ENCODE data around the gene EPHA5. TPM values are rescaled to one million over a fixed set of nuclear protein-coding genes. Genes with fewer than 3 reads are reported as not detected.

The EPHA5 gene
- total and polyA plus RNA-seq, 9 of the 15 experiments (the other 6 are each of a cell fraction or from before 2014, with no cell fraction given), result 0.04 TPM; not detected in 8

- TF ChIP-seq CLOCK (CRISPR knock-in tag; IDR thresholded peaks at IDR 0.05; ENCODE audit: borderline replicate concordance) (no peak), POLR2AphosphoS2 (IDR thresholded peaks at IDR 0.05; ENCODE audit: low read length) (no peak)
Measured at GRCh38 chr4:65654976-65655375, 15.3 kb downstream of the EPHA5 start (continued).

GRCh38 chr4:65653740-65654361 lies 16.4 kb downstream of the EPHA5 start:
- H3K27me3 ChIP-seq (ENCODE audit: control insufficient read depth in 2 of 2, insufficient read depth in 2 of 2, low read length in 2 of 2), result no peaks in the 10 kb centered on the region
- no peak overlapping the region for H3K4me3 ChIP-seq
- no peaks in the 10 kb centered on the region for H4K20me1 ChIP-seq (replicated peaks; ENCODE audit: control insufficient read depth, insufficient read depth, low read length)
- H3K27ac ChIP-seq (ENCODE audit: extremely low read depth, low read depth, low read length), result no peak overlapping the region
- H2AFZ ChIP-seq (ENCODE audit: low read depth, low read length), result no peak overlapping the region
- BruUV-seq (replicated peaks), result no TSS peak
- 0% methylated on average over 6 of the region's 6 CpGs for WGBS (ENCODE audit: insufficient coverage, low coverage, missing lambda C conversion rate)
- no peaks in the 10 kb centered on the region for H3K9me3 ChIP-seq (replicated peaks; ENCODE audit: control insufficient read depth, insufficient read depth, low read depth, low read length)
- POLR2A ChIA-PET, result no interaction called here
- no peak overlapping the region for H3K4me2 ChIP-seq (ENCODE audit: insufficient read depth, low read length)
- DNase-seq (ENCODE audit: extremely low read depth in 1 of 4, low spot score in 3 of 4) (no peak), FAIRE-seq (no peak), ATAC-seq (no peak)
- H3K36me3 ChIP-seq (ENCODE audit: control insufficient read depth, insufficient read depth, low read length), result no peaks in the 10 kb centered on the region
- CTCF ChIA-PET (ENCODE audit: low intra/inter-chr PET ratio), result no interaction called here
- no peaks in the 10 kb centered on the region for H3K9me1 ChIP-seq (ENCODE audit: control insufficient read depth, insufficient read depth, low read length)
- in situ Hi-C loops (cut with MboI) (no loop called here), intact Hi-C loops (cut with micrococcal nuclease) (no loop called here)
- H3K79me2 ChIP-seq (ENCODE audit: control insufficient read depth, insufficient read depth, low read length), result no peaks in the 10 kb centered on the region
- no peak overlapping the region for H3K9ac ChIP-seq (ENCODE audit: insufficient read depth in 1 of 2, low read depth in 2 of 2, low read length in 2 of 2)
- H3K4me1 ChIP-seq (replicated peaks in 1 of 2; ENCODE audit: control insufficient read depth in 2 of 2, insufficient read depth in 2 of 2, low read length in 2 of 2), result no peaks in the 10 kb centered on the region
- TF ChIP-seq ZNF263 (CRISPR knock-in tag; IDR thresholded peaks at IDR 0.05; ENCODE audit: borderline replicate concordance), result no peak
- no peak for TF ChIP-seq SMAD2 (IDR thresholded peaks at IDR 0.05; ENCODE audit: low read depth, low read length)
- TF ChIP-seq ZNF589 (CRISPR knock-in tag; IDR thresholded peaks at IDR 0.05; ENCODE audit: low read depth), result no peak
- TF ChIP-seq MTF1 (CRISPR knock-in tag; IDR thresholded peaks at IDR 0.05; ENCODE audit: borderline replicate concordance), result no peak
- no peak for TF ChIP-seq THAP12 (CRISPR knock-in tag; IDR thresholded peaks at IDR 0.05)
- no peak for TF ChIP-seq ZNF655 (CRISPR knock-in tag; IDR thresholded peaks at IDR 0.05)
- no peak for TF ChIP-seq GTF2E2 (tag; IDR thresholded peaks at IDR 0.05)
- TF ChIP-seq CEBPZ (IDR thresholded peaks at IDR 0.05; ENCODE audit: borderline replicate concordance, low read depth, low read length), result no peak

Data from K562 (cell line).